Activated CD4-positive, alpha-beta T cell treated with anti-CD3 and anti-CD28 coated beads, Interleukin-2, Interleukin-6, amounts not matched to agents 100 ng/mL and 50 ng/mL, durations not matched to agents 16 hours and 8 hours (primary cell): ENCODE measurements around the gene PCDHGC5.

ENCODE experiments used
- DNase-seq: peaks from one replicate; pipeline ENCODE4 v3.0.0-alpha.2; 2020

The PCDHGC5 gene

GRCh38 chr5:141513627-141514329 is 24.9 kb downstream of the PCDHGC5 start:
- peak; percentile 40 for DNase-seq

- DNase-seq = no peak
Measured at GRCh38 chr5:141514330-141515133, 25.7 kb downstream of the PCDHGC5 start.

- no peak for DNase-seq
Measured at GRCh38 chr5:141515141-141515540, 26.3 kb downstream of the PCDHGC5 start.

- no peak for DNase-seq
Measured at GRCh38 chr5:141515946-141516671, 27.2 kb downstream of the PCDHGC5 start.

GRCh38 chr5:141516672-141517025 is 27.8 kb downstream of the PCDHGC5 start:
- DNase-seq = no peak

GRCh38 chr5:141517312-141517711 is 28.4 kb downstream of the PCDHGC5 start:
- no peak for DNase-seq

- DNase-seq = no peak
Measured at GRCh38 chr5:141517880-141518617, 29.2 kb downstream of the PCDHGC5 start.

- DNase-seq = no peak
Measured at GRCh38 chr5:141518618-141519015, 29.7 kb downstream of the PCDHGC5 start.

GRCh38 chr5:141519605-141520565 is 31.0 kb downstream of the PCDHGC5 start:
- no peak for DNase-seq

- DNase-seq = peak; percentile 62
Measured at GRCh38 chr5:141521244-141521781, 32.4 kb downstream of the PCDHGC5 start.

GRCh38 chr5:141522301-141522700 is 33.4 kb downstream of the PCDHGC5 start:
- DNase-seq = no peak

GRCh38 chr5:141523991-141524390 is 35.1 kb downstream of the PCDHGC5 start:
- no peak for DNase-seq

GRCh38 chr5:141524604-141525597 is 36.0 kb downstream of the PCDHGC5 start:
- peak; percentile 52 for DNase-seq

GRCh38 chr5:141525653-141526052 is 36.8 kb downstream of the PCDHGC5 start:
- DNase-seq = no peak

- no peak for DNase-seq
Measured at GRCh38 chr5:141527426-141527825, 38.5 kb downstream of the PCDHGC5 start.

- no peak for DNase-seq
Measured at GRCh38 chr5:141528291-141528984, 39.6 kb downstream of the PCDHGC5 start.

GRCh38 chr5:141529002-141529401 is 40.1 kb downstream of the PCDHGC5 start:
- DNase-seq = no peak

- DNase-seq = no peak
Measured at GRCh38 chr5:141529873-141530272, 41.0 kb downstream of the PCDHGC5 start.

GRCh38 chr5:141532726-141533125 is 43.8 kb downstream of the PCDHGC5 start:
- no peak for DNase-seq

- DNase-seq = no peak
Measured at GRCh38 chr5:141533897-141534296, 45.0 kb downstream of the PCDHGC5 start.
